ENCODE data around the gene STK17A.

STK17A gene

GRCh38 chr7:43582503-43583423 lies at the start of gene STK17A:
Gene STK17A, plus strand, starts transcription at chr7:43583108. Its CDS starts 136 bp downstream, at chr7:43583244.
- peak; percentile 96 for DNase-seq

- DNase-seq, result no peak
Measured at GRCh38 chr7:43533801-43534479, 49.0 kb upstream of the STK17A start.

- no peak for DNase-seq
Measured at GRCh38 chr7:43535031-43535451, 47.9 kb upstream of the STK17A start.

GRCh38 chr7:43535810-43536585 lies 46.9 kb upstream of the STK17A start:
- DNase-seq, result no peak

- no peak for DNase-seq
Measured at GRCh38 chr7:43536773-43537172, 46.1 kb upstream of the STK17A start.

- DNase-seq, result no peak
Measured at GRCh38 chr7:43537765-43538403, 45.0 kb upstream of the STK17A start.

GRCh38 chr7:43538404-43538771 lies 44.5 kb upstream of the STK17A start:
- no peak for DNase-seq

GRCh38 chr7:43540471-43540870 lies 42.4 kb upstream of the STK17A start:
- no peak for DNase-seq

- DNase-seq, result no peak
Measured at GRCh38 chr7:43542716-43543115, 40.2 kb upstream of the STK17A start.

- no peak for DNase-seq
Measured at GRCh38 chr7:43546231-43546630, 36.7 kb upstream of the STK17A start.

- no peak for DNase-seq
Measured at GRCh38 chr7:43550427-43550826, 32.5 kb upstream of the STK17A start.

- DNase-seq, result no peak
Measured at GRCh38 chr7:43552122-43552521, 30.8 kb upstream of the STK17A start.

- DNase-seq, result peak; percentile 41
Measured at GRCh38 chr7:43553999-43554398, 28.9 kb upstream of the STK17A start.

- no peak for DNase-seq
Measured at GRCh38 chr7:43554423-43554822, 28.5 kb upstream of the STK17A start.

GRCh38 chr7:43557831-43558495 lies 24.9 kb upstream of the STK17A start:
- no peak for DNase-seq

- no peak for DNase-seq
Measured at GRCh38 chr7:43559171-43559945, 23.6 kb upstream of the STK17A start.

GRCh38 chr7:43559946-43560335 lies 23.0 kb upstream of the STK17A start:
- DNase-seq, result no peak

GRCh38 chr7:43560742-43561330 lies 22.1 kb upstream of the STK17A start:
- no peak for DNase-seq

GRCh38 chr7:43562383-43562782 lies 20.5 kb upstream of the STK17A start:
- no peak for DNase-seq

- no peak for DNase-seq
Measured at GRCh38 chr7:43565786-43566185, 17.1 kb upstream of the STK17A start.

GRCh38 chr7:43568529-43568928 lies 14.4 kb upstream of the STK17A start:
- no peak for DNase-seq
